CD4-positive, CD25-positive, alpha-beta regulatory T cell (primary cell): Measurements from ENCODE around the gene HABP4. TPM values are rescaled to one million over a fixed set of nuclear protein-coding genes. Genes with fewer than 3 reads are reported as not detected.
A peak's percentile ranks its signal among the peaks of the same experiment; 100 is the strongest.

Experiments used
- ATAC-seq, 2 donors: fragments of 150-1000 bp; cut with Tn5 transposase; one replicate each; pipeline ENCODE4 v1.10.0; 2021; ENCODE audit warnings: low read depth in 2 of 2, moderate number of reproducible peaks in 2 of 2, moderate library complexity in 1 of 2
- DNase-seq, 3 donors: peaks; one replicate each; pipeline versions ENCODE4 v3.0.0 to v3.0.0-alpha.2; 2012 to 2022; ENCODE audit warnings: mixed read lengths in 1 of 3
- H3K27ac ChIP-seq: one replicate; pipeline ENCODE4 v1.7.0; 2013; ENCODE audit warnings: mild to moderate bottlenecking, low read length; ENCODE audit not compliant: insufficient read depth, poor library complexity, severe bottlenecking
- H3K27me3 ChIP-seq: one replicate; pipeline ENCODE4 v1.7.0; 2013; ENCODE audit warnings: low read length; ENCODE audit not compliant: control insufficient read depth, insufficient read depth
- H3K36me3 ChIP-seq: one replicate; pipeline ENCODE4 v1.7.0; 2013; ENCODE audit warnings: mild to moderate bottlenecking, low read length, moderate library complexity; ENCODE audit not compliant: control insufficient read depth, insufficient read depth
- H3K4me1 ChIP-seq: 2 replicates; pipeline ENCODE4 v1.7.0; 2013; ENCODE audit warnings: mild to moderate bottlenecking, low read length; ENCODE audit not compliant: insufficient read depth, control insufficient read depth, poor library complexity, severe bottlenecking
- H3K4me3 ChIP-seq: one replicate; pipeline ENCODE4 v1.7.0; 2013; ENCODE audit warnings: low read depth, mild to moderate bottlenecking, low read length, moderate library complexity
- H3K9me3 ChIP-seq, 2 experiments: 1 replicate in 1 of 2; 2 replicates in 1 of 2; pipeline ENCODE4 v1.7.0; 2013; ENCODE audit warnings: low read length in 2 of 2, mild to moderate bottlenecking in 1 of 2, moderate library complexity in 1 of 2; ENCODE audit not compliant: control insufficient read depth in 2 of 2
- H3K27ac Mint-ChIP-seq, 3 donors: one replicate each; pipeline ENCODE4 v1.8.0; 2020 to 2022; ENCODE audit warnings: mild to moderate bottlenecking in 3 of 3, mixed read lengths in 3 of 3, moderate library complexity in 2 of 3
- H3K27me3 Mint-ChIP-seq: one replicate; pipeline ENCODE4 v1.8.0; 2022; ENCODE audit warnings: mild to moderate bottlenecking, mixed read lengths
- H3K36me3 Mint-ChIP-seq: one replicate; pipeline ENCODE4 v1.8.0; 2020; ENCODE audit warnings: mixed read lengths
- H3K4me1 Mint-ChIP-seq, 4 donors: one replicate each; pipeline ENCODE4 v1.8.0; 2020 to 2022; ENCODE audit warnings: mixed read lengths in 4 of 4, mild to moderate bottlenecking in 1 of 4
- H3K4me3 Mint-ChIP-seq, 4 donors: one replicate each; pipeline ENCODE4 v1.8.0; 2020 to 2022; ENCODE audit warnings: mild to moderate bottlenecking in 4 of 4, mixed read lengths in 4 of 4, moderate library complexity in 3 of 4
- H3K9me3 Mint-ChIP-seq, 7 donors: one replicate each; pipeline ENCODE4 v1.8.0; 2020 to 2022; ENCODE audit warnings: mixed read lengths in 7 of 7, mild to moderate bottlenecking in 3 of 7, moderate library complexity in 2 of 7
- polyA plus RNA-seq, 4 donors: library from polyadenylated mRNA; unstranded; fragments of 300-500 nt; fragmentation: Illumina TruSeq; gene quantifications; one replicate each; pipeline ENCODE4 v1.2.3, GENCODE V29; 2021
- total RNA-seq: library from RNA; stranded (reverse); gene quantifications from one replicate; pipeline ENCODE4 v1.2.3, GENCODE V29; 2022

HABP4 gene
- total and polyA plus RNA-seq, 5 donors from 2014 or later, result 19.8 to 25.5 (median 21.2) TPM

DNA sequence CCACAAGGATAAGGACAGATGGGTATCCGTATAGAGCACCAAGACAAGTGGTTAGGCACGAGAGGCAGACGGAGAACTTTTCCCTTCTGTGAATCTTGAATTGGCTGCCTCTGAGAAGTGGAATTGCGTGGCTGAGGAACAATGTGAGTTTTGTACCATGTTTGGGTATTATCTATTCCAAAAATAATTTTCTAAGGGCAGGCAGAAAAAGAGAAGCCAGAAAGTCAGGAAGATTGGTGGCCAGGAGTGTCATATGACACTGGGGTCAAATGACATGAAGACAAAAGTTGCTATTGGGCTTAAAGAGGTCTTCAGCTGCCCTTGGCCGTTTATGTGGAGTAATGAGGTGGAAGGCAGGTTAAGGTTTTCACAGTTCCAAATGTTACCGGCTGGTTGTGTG, 14.5 kb downstream of the HABP4 start:
- no peak overlapping the region for H3K4me3 ChIP-seq
- no peaks in the 10 kb centered on the region for H3K27me3 Mint-ChIP-seq
- peaks cover 0 to 5% (median 2%) of the 10 kb centered on the region in 4 donors for H3K4me1 Mint-ChIP-seq
- H3K4me1 ChIP-seq, result no peaks in the 10 kb centered on the region
- H3K27ac ChIP-seq, result no peak overlapping the region
- H3K4me3 Mint-ChIP-seq, result no peak overlapping the region
- ATAC-seq (no peak), DNase-seq (no peak)
- H3K27me3 ChIP-seq, result no peaks in the 10 kb centered on the region
- peaks cover 38% of the 10 kb centered on the region for H3K36me3 ChIP-seq
- peaks cover 36% of the 10 kb centered on the region for H3K36me3 Mint-ChIP-seq
- no peaks in the 10 kb centered on the region for H3K9me3 Mint-ChIP-seq
- H3K9me3 ChIP-seq, result no peaks in the 10 kb centered on the region
- no peak overlapping the region for H3K27ac Mint-ChIP-seq

DNA sequence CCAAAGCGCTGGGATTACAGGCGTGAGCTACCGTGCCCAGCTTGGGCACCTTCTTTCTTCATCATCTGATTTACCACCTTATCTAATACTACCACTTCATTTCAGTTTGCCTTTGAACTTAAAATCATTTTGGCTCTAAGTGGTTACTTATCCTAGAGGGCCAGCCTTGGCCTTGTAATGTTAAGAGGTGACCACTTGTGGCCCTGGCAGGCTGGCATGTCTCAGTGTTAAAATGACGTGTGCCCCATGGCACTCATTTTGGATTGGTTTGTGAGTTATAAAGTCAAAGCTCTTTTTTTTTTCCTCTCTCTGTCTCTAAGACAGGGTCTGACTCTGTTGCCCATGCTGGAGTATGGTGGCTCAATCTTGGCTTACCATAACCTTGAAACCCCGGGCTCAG, 17.8 kb downstream of the HABP4 start:
- Histone ChIP-seq H3K27ac (no peak overlapping the region), H3K36me3 (peaks cover 49% of the 10 kb centered on the region), H3K4me3 (no peak overlapping the region), H3K27me3 (no peaks in the 10 kb centered on the region), H3K4me1 (no peaks in the 10 kb centered on the region), H3K9me3 (no peaks in the 10 kb centered on the region)
- ATAC-seq (no peak), DNase-seq (no peak)
- Mint-ChIP-seq H3K36me3 (peaks cover 25% of the 10 kb centered on the region), H3K9me3 (no peaks in the 10 kb centered on the region), H3K4me3 (no peak overlapping the region), H3K27ac (no peak overlapping the region), H3K27me3 (no peaks in the 10 kb centered on the region), H3K4me1 (peaks cover 0 to 3% (median 0%) of the 10 kb centered on the region in 4 donors)

DNA sequence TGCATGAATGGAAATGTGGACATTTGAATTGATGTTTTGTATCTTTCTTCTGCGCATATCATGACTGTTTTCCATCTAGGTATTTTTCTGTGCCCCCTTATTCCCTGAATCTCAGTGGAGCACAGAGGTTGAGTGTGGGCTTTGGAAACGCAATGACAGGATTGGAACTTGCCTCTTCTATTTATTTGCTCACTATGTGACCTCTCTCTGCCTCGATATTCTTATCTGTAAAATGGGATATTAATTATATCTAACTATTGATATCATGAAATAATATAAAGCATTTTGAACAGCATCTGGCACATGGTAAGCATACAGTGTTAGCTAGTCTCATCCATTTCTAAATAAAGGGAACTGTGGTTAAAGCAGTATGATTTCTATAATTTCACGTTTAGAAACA, 26.0 kb downstream of the HABP4 start:
- Mint-ChIP-seq H3K4me3 (no peak overlapping the region), H3K36me3 (peaks cover 17% of the 10 kb centered on the region), H3K27ac (no peak overlapping the region), H3K4me1 (peaks cover 7 to 20% (median 15%) of the 10 kb centered on the region in 4 donors), H3K9me3 (no peaks in the 10 kb centered on the region), H3K27me3 (no peaks in the 10 kb centered on the region)
- H3K9me3 ChIP-seq, result no peaks in the 10 kb centered on the region
- DNase-seq, result no peak
- H3K4me1 ChIP-seq, result no peaks in the 10 kb centered on the region
- ATAC-seq, result no peak
- H3K36me3 ChIP-seq, result peaks cover 42% of the 10 kb centered on the region
- no peak overlapping the region for H3K4me3 ChIP-seq
- H3K27me3 ChIP-seq, result no peaks in the 10 kb centered on the region
- no peak overlapping the region for H3K27ac ChIP-seq

DNA sequence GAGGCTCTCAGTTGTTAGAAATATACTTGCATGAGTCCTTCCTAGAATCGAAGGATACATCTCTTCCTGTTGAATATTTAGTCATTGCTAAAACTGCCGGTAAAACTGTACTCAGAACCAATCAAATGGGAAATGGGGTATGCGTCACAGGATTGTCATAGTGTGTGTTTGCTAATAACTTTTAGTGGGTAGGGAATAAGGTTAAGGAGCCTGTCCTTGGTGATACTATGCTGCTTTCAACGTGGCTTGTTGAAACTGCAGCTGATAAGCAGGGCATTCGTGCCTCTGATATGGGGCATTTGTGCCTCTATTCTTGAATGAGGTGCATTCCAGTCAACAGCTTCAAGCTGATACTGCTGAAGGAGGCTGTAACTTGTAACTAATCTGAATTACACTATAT, 26.6 kb downstream of the HABP4 start:
- Histone ChIP-seq H3K9me3 (no peaks in the 10 kb centered on the region), H3K36me3 (peaks cover 40% of the 10 kb centered on the region), H3K27me3 (no peaks in the 10 kb centered on the region), H3K4me1 (no peaks in the 10 kb centered on the region), H3K27ac (no peak overlapping the region), H3K4me3 (no peak overlapping the region)
- H3K4me1 Mint-ChIP-seq, result peaks cover 7 to 20% (median 15%) of the 10 kb centered on the region in 4 donors
- peaks cover 17% of the 10 kb centered on the region for H3K36me3 Mint-ChIP-seq
- DNase-seq (no peak), ATAC-seq (no peak)
- peak overlapping the region in 2 of 3 donors; percentile 32 to 39 for H3K27ac Mint-ChIP-seq
- no peaks in the 10 kb centered on the region for H3K9me3 Mint-ChIP-seq
- no peaks in the 10 kb centered on the region for H3K27me3 Mint-ChIP-seq
- no peak overlapping the region for H3K4me3 Mint-ChIP-seq

DNA sequence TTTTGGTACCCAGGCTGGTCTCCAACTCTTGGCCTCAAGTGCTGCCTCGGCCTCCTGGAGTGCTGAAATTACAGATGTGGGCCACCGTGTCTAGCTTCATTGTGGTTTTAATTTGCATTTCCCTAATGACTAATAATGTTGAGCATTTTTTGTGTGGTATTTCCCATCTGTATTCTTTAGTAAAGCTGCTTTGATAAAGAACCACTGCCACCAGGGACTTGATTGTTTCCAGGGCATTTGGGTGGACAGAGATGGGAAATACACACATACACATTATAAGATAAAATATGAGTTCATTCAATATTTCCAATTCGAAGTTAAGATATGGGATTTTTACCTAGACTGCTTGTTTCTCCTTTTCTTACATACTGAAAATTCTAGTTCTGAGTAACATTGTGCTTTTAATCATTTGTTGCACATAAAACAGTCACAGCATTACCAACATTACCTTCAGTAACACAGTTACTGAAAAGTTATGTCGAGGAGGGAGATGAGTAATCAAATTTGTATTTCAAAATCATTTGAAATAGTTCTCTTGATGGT, 28.9 kb downstream of the HABP4 start:
- H3K27ac ChIP-seq, result no peak overlapping the region
- H3K4me1 ChIP-seq, result no peaks in the 10 kb centered on the region
- peak overlapping the region in 2 of 3 donors; percentile 26 to 67 for H3K27ac Mint-ChIP-seq
- peak in 1 of 3 donors; percentile 19 for DNase-seq
- no peaks in the 10 kb centered on the region for H3K27me3 ChIP-seq
- ATAC-seq, result no peak
- peaks cover 27% of the 10 kb centered on the region for H3K36me3 ChIP-seq
- H3K4me3 ChIP-seq, result no peak overlapping the region
- no peaks in the 10 kb centered on the region for H3K27me3 Mint-ChIP-seq
- H3K4me3 Mint-ChIP-seq, result no peak overlapping the region
- H3K36me3 Mint-ChIP-seq, result peaks cover 35% of the 10 kb centered on the region
- no peaks in the 10 kb centered on the region for H3K9me3 ChIP-seq
- no peaks in the 10 kb centered on the region for H3K9me3 Mint-ChIP-seq
- peaks cover 12 to 30% (median 16%) of the 10 kb centered on the region in 4 donors for H3K4me1 Mint-ChIP-seq

DNA sequence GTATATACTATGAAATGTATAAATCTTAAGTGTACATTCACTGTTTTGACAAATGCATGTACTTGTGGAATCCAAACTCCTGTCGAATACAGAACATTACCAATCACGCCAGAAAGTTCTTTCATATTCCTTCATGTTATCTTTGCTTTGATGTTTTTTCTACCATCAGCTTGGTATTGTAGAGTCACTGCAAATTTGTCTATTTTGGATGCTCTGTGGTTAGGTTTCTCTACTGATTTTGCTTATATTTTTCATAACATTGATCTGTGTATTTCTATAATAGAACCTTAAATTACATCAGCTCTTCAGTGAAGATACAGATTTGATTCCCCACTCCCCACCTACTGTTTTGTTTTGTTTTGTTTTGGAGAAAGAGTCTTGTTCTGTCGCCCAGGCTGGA, 30.8 kb downstream of the HABP4 start:
- no peak for ATAC-seq
- peaks cover 44% of the 10 kb centered on the region for H3K36me3 Mint-ChIP-seq
- H3K4me3 ChIP-seq, result no peak overlapping the region
- H3K27me3 Mint-ChIP-seq, result no peaks in the 10 kb centered on the region
- H3K27ac Mint-ChIP-seq, result no peak overlapping the region
- H3K27me3 ChIP-seq, result no peaks in the 10 kb centered on the region
- H3K9me3 Mint-ChIP-seq, result no peaks in the 10 kb centered on the region
- no peak overlapping the region for H3K4me3 Mint-ChIP-seq
- H3K27ac ChIP-seq, result no peak overlapping the region
- peaks cover 31% of the 10 kb centered on the region for H3K36me3 ChIP-seq
- H3K4me1 ChIP-seq, result no peaks in the 10 kb centered on the region
- no peaks in the 10 kb centered on the region for H3K9me3 ChIP-seq
- peaks cover 15 to 32% (median 19%) of the 10 kb centered on the region in 4 donors for H3K4me1 Mint-ChIP-seq
- no peak for DNase-seq

DNA sequence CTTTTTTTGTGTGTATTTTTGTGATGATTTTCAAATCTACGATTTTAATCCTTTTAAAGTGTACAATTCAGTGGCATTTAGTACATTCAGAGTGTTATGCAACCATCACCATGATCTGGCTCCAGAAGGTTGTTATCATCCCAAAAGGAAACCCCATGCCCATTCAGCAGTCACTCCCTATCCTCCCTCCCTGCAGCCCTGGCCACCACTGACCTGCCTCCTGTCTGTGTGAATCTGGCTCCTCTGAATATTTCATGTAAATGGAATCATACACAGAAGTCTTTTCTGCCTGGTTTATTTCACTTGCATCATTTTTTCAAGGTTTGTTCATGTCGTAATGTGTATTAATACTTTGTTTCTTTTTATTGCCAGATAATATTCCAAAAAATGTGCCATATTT, 32.5 kb downstream of the HABP4 start:
- no peaks in the 10 kb centered on the region for H3K9me3 Mint-ChIP-seq
- Histone ChIP-seq H3K27me3 (no peaks in the 10 kb centered on the region), H3K4me1 (no peaks in the 10 kb centered on the region), H3K27ac (no peak overlapping the region), H3K4me3 (no peak overlapping the region), H3K9me3 (no peaks in the 10 kb centered on the region), H3K36me3 (peaks cover 36% of the 10 kb centered on the region)
- H3K4me3 Mint-ChIP-seq, result no peak overlapping the region
- ATAC-seq, result no peak
- DNase-seq, result no peak
- H3K27ac Mint-ChIP-seq, result no peak overlapping the region
- peaks cover 46% of the 10 kb centered on the region for H3K36me3 Mint-ChIP-seq
- no peaks in the 10 kb centered on the region for H3K27me3 Mint-ChIP-seq
- H3K4me1 Mint-ChIP-seq, result peaks cover 15 to 28% (median 18%) of the 10 kb centered on the region in 4 donors

DNA sequence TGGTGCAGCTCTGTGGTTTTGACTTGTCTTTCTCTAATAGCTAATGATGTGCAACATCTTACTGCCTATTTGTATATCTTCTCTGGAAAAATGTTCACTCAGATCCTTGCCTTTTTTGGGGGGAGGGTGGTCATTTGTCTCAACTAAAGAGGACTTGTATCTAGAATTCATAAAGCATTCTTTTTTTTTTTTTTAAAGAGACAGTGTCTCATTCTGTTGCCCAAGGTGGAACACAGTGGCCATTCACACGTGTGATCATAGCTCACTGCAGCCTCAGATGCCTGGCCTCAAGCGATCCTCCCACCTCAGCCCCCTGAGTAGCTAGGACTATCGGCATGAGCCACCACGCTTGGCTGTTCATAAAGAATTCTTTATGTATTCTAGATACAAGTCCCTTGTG, 33.2 kb downstream of the HABP4 start:
- no peaks in the 10 kb centered on the region for H3K27me3 Mint-ChIP-seq
- no peak overlapping the region for H3K27ac Mint-ChIP-seq
- H3K4me3 Mint-ChIP-seq, result no peak overlapping the region
- peaks cover 15 to 23% (median 16%) of the 10 kb centered on the region in 4 donors for H3K4me1 Mint-ChIP-seq
- H3K9me3 ChIP-seq, result no peaks in the 10 kb centered on the region
- H3K27me3 ChIP-seq, result no peaks in the 10 kb centered on the region
- H3K27ac ChIP-seq, result no peak overlapping the region
- peaks cover 46% of the 10 kb centered on the region for H3K36me3 Mint-ChIP-seq
- no peaks in the 10 kb centered on the region for H3K9me3 Mint-ChIP-seq
- no peak overlapping the region for H3K4me3 ChIP-seq
- no peak for ATAC-seq
- no peaks in the 10 kb centered on the region for H3K4me1 ChIP-seq
- no peak for DNase-seq
- peaks cover 42% of the 10 kb centered on the region for H3K36me3 ChIP-seq
